GDM1 (cell line): ENCODE measurements around the gene MISP.

Experiments
- DNase-seq: peaks from one replicate; lab custom pipeline; 2025; lab: John Stamatoyannopoulos, UW

MISP gene

GRCh38 chr19:772730-773436 is 22.0 kb downstream of the MISP start:
- no peak for DNase-seq

GRCh38 chr19:776549-776948 is 25.6 kb downstream of the MISP start:
- DNase-seq = no peak

- DNase-seq = no peak
These were observed 28.2 kb downstream of the MISP start for GRCh38 chr19:778910-779653.

- DNase-seq = no peak
These were observed 30.0 kb downstream of the MISP start for GRCh38 chr19:780935-781334.

- DNase-seq = no peak
These were observed 30.9 kb downstream of the MISP start for GRCh38 chr19:781800-782184.

GRCh38 chr19:782185-782877 is 31.4 kb downstream of the MISP start:
- DNase-seq = no peak

GRCh38 chr19:782878-783668 is 32.2 kb downstream of the MISP start:
- no peak for DNase-seq

- no peak for DNase-seq
These were observed 33.6 kb downstream of the MISP start for GRCh38 chr19:784541-784940.

GRCh38 chr19:787536-787935 is 36.6 kb downstream of the MISP start:
- no peak for DNase-seq

GRCh38 chr19:788686-788982 is 37.7 kb downstream of the MISP start:
- no peak for DNase-seq

GRCh38 chr19:788983-789700 is 38.2 kb downstream of the MISP start:
- DNase-seq = peak; percentile 37

- DNase-seq = no peak
These were observed 38.8 kb downstream of the MISP start for GRCh38 chr19:789701-790060.

- no peak for DNase-seq
These were observed 40.2 kb downstream of the MISP start for GRCh38 chr19:791007-791566.

- no peak for DNase-seq
These were observed 40.8 kb downstream of the MISP start for GRCh38 chr19:791567-792305.

GRCh38 chr19:792306-792885 is 41.5 kb downstream of the MISP start:
- no peak for DNase-seq

GRCh38 chr19:793806-794205 is 42.9 kb downstream of the MISP start:
- DNase-seq = no peak

- no peak for DNase-seq
These were observed 44.2 kb downstream of the MISP start for GRCh38 chr19:795073-795611.

GRCh38 chr19:795691-796581 is 45.0 kb downstream of the MISP start:
- no peak for DNase-seq
